B cell (primary cell): ENCODE results near the gene HS2ST1. TPM values are rescaled to one million over a fixed set of nuclear protein-coding genes. Genes with fewer than 3 reads are reported as not detected.

ENCODE experiments used
- ATAC-seq: fragments of 200-7000 bp; cut with Tn5 transposase; one replicate; pipeline ENCODE4 v1.10.0; 2021; ENCODE audit warnings: low read depth, mild to moderate bottlenecking, moderate number of reproducible peaks, moderate library complexity
- CTCF ChIA-PET: fragments of 350-600 bp; sonication (Branson Sonifier 250); formaldehyde crosslinking; loops from one replicate; lab custom pipeline; 2021; ENCODE audit warnings: antibody characterized with exemption, inconsistent platforms; lab: Charles Lee
- POLR2A ChIA-PET: fragments of 350-600 bp; sonication (Branson Sonifier 250); formaldehyde crosslinking; loops from one replicate; lab custom pipeline; 2021; ENCODE audit warnings: antibody characterized with exemption; lab: Charles Lee
- DNase-seq: peaks from one replicate; pipeline ENCODE4 v3.0.0; 2013
- H2AFZ ChIP-seq: 2 replicates; pipeline ENCODE4 v1.6.1; 2012; ENCODE audit warnings: mild to moderate bottlenecking, low read depth, low read length; ENCODE audit not compliant: insufficient read depth, poor library complexity, severe bottlenecking
- H3K27ac ChIP-seq, 2 donors: 1 replicate in 1 of 2; 2 replicates in 1 of 2; pipeline ENCODE4 v1.5.1; 2012 to 2013; ENCODE audit warnings: low read length in 2 of 2, mild to moderate bottlenecking in 2 of 2, moderate library complexity in 1 of 2
- H3K27me3 ChIP-seq, 4 experiments: fragments of 200-600 bp in 1 of 4; sonication (generic) in 1 of 4; replicated peaks in 1 of 4; 1 replicate in 2 of 4; 2 replicates in 2 of 4; pipeline versions ENCODE4 v1.6.1 to v1.7.0; 2013 to 2016; ENCODE audit warnings: low read length in 3 of 4, mild to moderate bottlenecking in 2 of 4, mixed read lengths in 1 of 4, moderate library complexity in 1 of 4; ENCODE audit not compliant: insufficient read depth in 4 of 4, control insufficient read depth in 3 of 4; ENCODE audit errors: control extremely low read depth in 1 of 4
- H3K36me3 ChIP-seq, 2 experiments: replicated peaks in 1 of 2; 1 replicate in 1 of 2; 2 replicates in 1 of 2; pipeline versions ENCODE4 v1.6.1 to v1.7.1; 2013; ENCODE audit warnings: low read length in 1 of 2; ENCODE audit not compliant: insufficient read depth in 2 of 2, control insufficient read depth in 1 of 2; ENCODE audit errors: control extremely low read depth in 1 of 2, extremely low read depth in 1 of 2
- H3K4me1 ChIP-seq, 2 donors: fragments of 200-600 bp in 1 of 2; sonication (generic) in 1 of 2; 1 replicate in 1 of 2; 2 replicates in 1 of 2; pipeline versions ENCODE4 v1.5.1 to v1.6.1; 2013 to 2017; ENCODE audit warnings: low read length in 2 of 2; ENCODE audit not compliant: control insufficient read depth in 2 of 2, insufficient read depth in 2 of 2
- H3K4me2 ChIP-seq: replicated peaks from 2 replicates; pipeline ENCODE3; 2012; ENCODE audit warnings: mild to moderate bottlenecking, low read depth, low read length; ENCODE audit not compliant: poor library complexity, severe bottlenecking
- H3K4me3 ChIP-seq, 5 experiments: fragments of 200-600 bp in 1 of 5; sonication (generic) in 1 of 5; 1 replicate in 3 of 5; 2 replicates in 2 of 5; pipeline versions ENCODE4 v1.5.1 to v1.7.0; 2011 to 2016; ENCODE audit warnings: low read length in 4 of 5, mild to moderate bottlenecking in 4 of 5, low read depth in 2 of 5, control low read depth in 1 of 5, moderate library complexity in 1 of 5; ENCODE audit not compliant: insufficient read depth in 1 of 5; ENCODE audit errors: control extremely low read depth in 1 of 5, extremely low read depth in 1 of 5
- H3K79me2 ChIP-seq: fragments of 200-600 bp; sonication (generic); one replicate; pipeline ENCODE4 v1.6.0; 2016; ENCODE audit warnings: low read length; ENCODE audit not compliant: control insufficient read depth, insufficient read depth
- H3K9ac ChIP-seq: fragments of 200-600 bp; sonication (generic); 2 replicates; pipeline ENCODE4 v1.6.1; 2017; ENCODE audit warnings: mild to moderate bottlenecking, low read length, moderate library complexity
- H3K9me3 ChIP-seq, 3 donors: one replicate each; pipeline versions ENCODE4 v1.6.1 to v1.7.1; 2013; ENCODE audit warnings: low read length in 2 of 3; ENCODE audit not compliant: control insufficient read depth in 2 of 3, insufficient read depth in 1 of 3; ENCODE audit errors: control extremely low read depth in 1 of 3
- H4K20me1 ChIP-seq: 2 replicates; pipeline ENCODE4 v1.6.0; 2012; ENCODE audit warnings: mild to moderate bottlenecking, low read length; ENCODE audit not compliant: insufficient read depth, control insufficient read depth, poor library complexity, severe bottlenecking
- H3K27ac Mint-ChIP-seq: one replicate; pipeline ENCODE4 v1.8.0; 2021; ENCODE audit warnings: mixed read lengths
- H3K27me3 Mint-ChIP-seq: one replicate; pipeline ENCODE4 v1.8.0; 2021; ENCODE audit warnings: mixed read lengths
- H3K4me1 Mint-ChIP-seq: one replicate; pipeline ENCODE4 v1.8.0; 2021; ENCODE audit warnings: mixed read lengths
- H3K4me3 Mint-ChIP-seq: one replicate; pipeline ENCODE4 v1.8.0; 2021; ENCODE audit warnings: mixed read lengths
- H3K9me3 Mint-ChIP-seq: one replicate; pipeline ENCODE4 v1.8.0; 2022; ENCODE audit warnings: mixed read lengths; ENCODE audit not compliant: insufficient read depth
- EZH2 ChIP-seq: IDR thresholded peaks from 2 replicates; pipeline ENCODE4 v1.6.1; 2012; ENCODE audit warnings: borderline replicate concordance, low read depth, mild to moderate bottlenecking, moderate library complexity, low read length; ENCODE audit not compliant: insufficient read depth, poor library complexity, severe bottlenecking
- WGBS: methylation state at CpG from one replicate; pipeline ENCODE4 v1.1.5; 2013; ENCODE audit warnings: missing lambda C conversion rate; ENCODE audit not compliant: insufficient coverage; 5-methylcytosine and 5-hydroxymethylcytosine counted together
- intact Hi-C: fragments of 100-400 bp; cut with micrococcal nuclease; formaldehyde crosslinking; loops from one replicate; pipeline ENCODE4 v1.10.0; 2022
- polyA plus RNA-seq: library from polyadenylated mRNA; depleted of rRNA; stranded (reverse); fragments of >200 nt; gene quantifications from 2 replicates; pipeline ENCODE4 v1.2.3, GENCODE V29; 2012
- total RNA-seq, 2 donors: library from RNA; stranded (reverse); fragments of 120-200 nt in 1 of 2; gene quantifications; 1 replicate in 1 of 2; 2 replicates in 1 of 2; pipeline versions ENCODE4 v1.2.3 to v1.2.4, GENCODE V29; 2013 to 2022
- TF ChIP-seq, protein P1 (sequence below): fragments of 200-600 bp; IDR thresholded peaks from one replicate; pipeline ENCODE4 v1.8.0; 2022; ENCODE audit warnings: antibody characterized with exemption, mild to moderate bottlenecking

Gene HS2ST1
- total and polyA plus RNA-seq, 2 donors (not counting 1 experiment from before 2014, with no cell fraction given) = 3.0 to 16.9 TPM

DNA sequence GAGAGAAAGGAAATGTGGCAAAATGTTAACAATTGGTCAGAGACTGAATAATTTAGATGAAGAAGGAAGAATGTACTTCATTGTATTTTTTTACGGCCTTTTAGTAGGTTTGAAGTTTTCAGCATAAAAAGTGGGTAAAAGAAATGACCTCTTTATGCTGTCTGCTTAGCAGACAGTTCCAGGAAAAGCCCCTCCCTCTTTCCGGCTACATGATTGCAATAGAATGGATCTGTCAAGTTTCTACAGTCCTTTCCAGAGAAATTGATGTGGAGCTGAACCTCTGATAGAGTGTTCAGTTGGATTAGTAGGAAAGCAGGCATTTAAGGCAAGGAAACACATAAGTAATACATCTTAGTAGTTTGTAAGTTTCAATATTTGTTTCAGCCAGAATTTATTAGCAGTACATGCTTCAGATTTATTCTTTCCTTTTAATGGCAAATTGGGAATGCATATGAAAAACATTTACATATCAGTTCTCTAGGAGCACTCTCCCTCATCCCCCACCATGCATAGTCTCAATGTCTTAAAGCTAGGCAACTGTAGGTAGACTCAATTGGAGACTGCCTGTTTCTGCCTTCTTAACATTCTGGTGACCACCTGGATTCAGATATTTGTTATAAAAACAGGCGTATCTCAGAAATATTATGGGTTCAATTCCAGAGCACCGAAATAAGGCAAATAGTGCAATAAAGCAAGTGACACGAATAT lies 36.4 kb downstream of the HS2ST1 start:
- Mint-ChIP-seq H3K9me3 (no peaks in the 10 kb centered on the region), H3K4me1 (peaks cover 30% of the 10 kb centered on the region), H3K4me3 (no peak overlapping the region), H3K27me3 (no peaks in the 10 kb centered on the region), H3K27ac (no peak overlapping the region)
- intact Hi-C loops = no loop called here
- WGBS = 100% methylated on average over 3 of the region's 5 CpGs
- H3K27ac ChIP-seq = no peak overlapping the region
- no peaks in the 10 kb centered on the region for H3K36me3 ChIP-seq
- no peak overlapping the region for H3K9ac ChIP-seq
- no peak overlapping the region for H3K4me3 ChIP-seq
- ATAC-seq = no peak
- H3K4me2 ChIP-seq = no peak overlapping the region
- H3K27me3 ChIP-seq = no peaks in the 10 kb centered on the region
- ChIA-PET POLR2A (no interaction called here), CTCF (no interaction called here)
- TF ChIP-seq, protein P1, sequence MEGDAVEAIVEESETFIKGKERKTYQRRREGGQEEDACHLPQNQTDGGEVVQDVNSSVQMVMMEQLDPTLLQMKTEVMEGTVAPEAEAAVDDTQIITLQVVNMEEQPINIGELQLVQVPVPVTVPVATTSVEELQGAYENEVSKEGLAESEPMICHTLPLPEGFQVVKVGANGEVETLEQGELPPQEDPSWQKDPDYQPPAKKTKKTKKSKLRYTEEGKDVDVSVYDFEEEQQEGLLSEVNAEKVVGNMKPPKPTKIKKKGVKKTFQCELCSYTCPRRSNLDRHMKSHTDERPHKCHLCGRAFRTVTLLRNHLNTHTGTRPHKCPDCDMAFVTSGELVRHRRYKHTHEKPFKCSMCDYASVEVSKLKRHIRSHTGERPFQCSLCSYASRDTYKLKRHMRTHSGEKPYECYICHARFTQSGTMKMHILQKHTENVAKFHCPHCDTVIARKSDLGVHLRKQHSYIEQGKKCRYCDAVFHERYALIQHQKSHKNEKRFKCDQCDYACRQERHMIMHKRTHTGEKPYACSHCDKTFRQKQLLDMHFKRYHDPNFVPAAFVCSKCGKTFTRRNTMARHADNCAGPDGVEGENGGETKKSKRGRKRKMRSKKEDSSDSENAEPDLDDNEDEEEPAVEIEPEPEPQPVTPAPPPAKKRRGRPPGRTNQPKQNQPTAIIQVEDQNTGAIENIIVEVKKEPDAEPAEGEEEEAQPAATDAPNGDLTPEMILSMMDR = no peak
- no peak for TF ChIP-seq EZH2
- H3K9me3 ChIP-seq = no peaks in the 10 kb centered on the region
- peaks cover 47% of the 10 kb centered on the region for H3K79me2 ChIP-seq
- H4K20me1 ChIP-seq = no peaks in the 10 kb centered on the region
- H2AFZ ChIP-seq = no peak overlapping the region
- peaks cover 5 to 6% of the 10 kb centered on the region in 2 donors for H3K4me1 ChIP-seq
- DNase-seq = no peak

DNA sequence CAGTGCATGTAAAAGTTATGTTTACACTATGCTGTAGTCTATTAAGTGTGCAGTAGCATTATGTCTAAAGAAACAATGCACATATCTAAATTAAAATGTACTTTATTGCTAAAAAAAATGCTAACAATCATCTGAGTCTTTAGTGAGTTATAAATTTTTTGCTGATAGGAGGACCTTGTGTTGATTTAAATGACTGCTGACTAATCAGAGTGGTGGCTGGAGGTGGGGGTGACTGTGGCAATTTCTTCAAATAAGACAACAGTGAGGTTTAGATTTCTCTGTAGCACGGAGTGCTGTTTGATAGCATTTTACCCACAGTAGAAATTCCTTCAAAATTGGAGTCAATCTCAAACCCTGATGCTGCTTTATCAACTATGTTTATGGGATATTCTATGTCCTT lies 37.0 kb downstream of the HS2ST1 start:
- intact Hi-C loops = no loop called here
- H3K9me3 ChIP-seq = no peaks in the 10 kb centered on the region
- H3K27me3 ChIP-seq = no peaks in the 10 kb centered on the region
- Mint-ChIP-seq H3K27ac (no peak overlapping the region), H3K9me3 (no peaks in the 10 kb centered on the region), H3K4me3 (no peak overlapping the region), H3K27me3 (no peaks in the 10 kb centered on the region), H3K4me1 (peaks cover 33% of the 10 kb centered on the region)
- H2AFZ ChIP-seq = no peak overlapping the region
- H3K79me2 ChIP-seq = peaks cover 44% of the 10 kb centered on the region
- no CpG with 5 or more reads among the region's 1 CpG for WGBS
- H4K20me1 ChIP-seq = no peaks in the 10 kb centered on the region
- H3K4me1 ChIP-seq = peaks cover 5 to 6% of the 10 kb centered on the region in 2 donors
- TF ChIP-seq, protein P1 = no peak
- TF ChIP-seq EZH2 = no peak
- POLR2A ChIA-PET = no interaction called here
- no peak overlapping the region for H3K4me3 ChIP-seq
- H3K4me2 ChIP-seq = no peak overlapping the region
- H3K27ac ChIP-seq = no peak overlapping the region
- no peak overlapping the region for H3K9ac ChIP-seq
- H3K36me3 ChIP-seq = no peaks in the 10 kb centered on the region
- no peak for ATAC-seq
- CTCF ChIA-PET = interaction anchor here (2.0 kb wide), 1 partner anchor 13 kb away, joined by 8 read pairs; no protein-coding TSS in a partner anchor
- no peak for DNase-seq
